K562 (cell line): ENCODE measurements around the gene FOXN1. TPM values are rescaled to one million over a fixed set of nuclear protein-coding genes. Genes with fewer than 3 reads are reported as not detected.

Experiments used
- C11orf30 ChIP-seq: fragments of 450-650 bp; IDR thresholded peaks from 2 replicates; pipeline ENCODE4 v1.6.1; 2016; ENCODE audit warnings: low read depth, mild to moderate bottlenecking
- CCNT2 ChIP-seq: IDR thresholded peaks from 2 replicates; pipeline ENCODE4 v1.6.1; 2011; ENCODE audit warnings: borderline replicate concordance, low read depth, mild to moderate bottlenecking, moderate library complexity, mixed read lengths, low read length; ENCODE audit not compliant: insufficient read length; ENCODE audit errors: extremely low read depth
- CTBP1 ChIP-seq: fragments of 450-650 bp; IDR thresholded peaks from 2 replicates; pipeline ENCODE4 v1.6.1; 2016; ENCODE audit warnings: borderline replicate concordance
- DMBX1 ChIP-seq: fragments of 250-450 bp; sonication (Bioruptor Pico); IDR thresholded peaks from 2 replicates; pipeline ENCODE4 v1.8.0; 2022; ENCODE audit warnings: inconsistent platforms, mild to moderate bottlenecking, moderate library complexity, borderline replicate concordance
- KDM2B ChIP-seq: fragments of 250-450 bp; sonication (Bioruptor Pico); IDR thresholded peaks from 2 replicates; pipeline ENCODE4 v1.8.0; 2021; ENCODE audit warnings: mild to moderate bottlenecking, moderate library complexity
- MAZ ChIP-seq, 2 experiments: fragments of 450-650 bp in 1 of 2; sonication (generic) in 1 of 2; formaldehyde crosslinking; IDR thresholded peaks in 1 of 2; conservative IDR thresholded peaks in 1 of 2; 2 replicates each; pipeline versions ENCODE4 v1.4.0 to v1.5.0; 2020; ENCODE audit warnings: mild to moderate bottlenecking in 1 of 2, missing genetic modification reagents in 1 of 2
- POLR2AphosphoS5 ChIP-seq: IDR thresholded peaks from 2 replicates; pipeline ENCODE4 v1.6.1; 2011; ENCODE audit warnings: mild to moderate bottlenecking, low read depth, low read length, moderate library complexity; ENCODE audit not compliant: control insufficient read depth, insufficient read depth
- POLR2G ChIP-seq: fragments of 200-400 bp; formaldehyde crosslinking; IDR thresholded peaks from 2 replicates; pipeline ENCODE4 v1.6.1; 2017; ENCODE audit warnings: low read depth, mild to moderate bottlenecking, antibody characterized with exemption, low read length, moderate library complexity
- SAFB ChIP-seq: fragments of 200-400 bp; formaldehyde crosslinking; IDR thresholded peaks from 2 replicates; pipeline ENCODE4 v1.6.1; 2017; ENCODE audit warnings: low read depth, low read length, borderline replicate concordance
- SAFB2 ChIP-seq: fragments of 200-400 bp; formaldehyde crosslinking; IDR thresholded peaks from 2 replicates; pipeline ENCODE4 v1.6.1; 2018; ENCODE audit warnings: borderline replicate concordance, low read length, low read depth, moderate library complexity; ENCODE audit not compliant: severe bottlenecking
- TSC22D4 ChIP-seq: fragments of 450-650 bp; IDR thresholded peaks from 2 replicates; pipeline ENCODE4 v1.6.1; 2016; ENCODE audit warnings: missing genetic modification characterization, missing biosample characterization, control low read depth
- ZFPM2 ChIP-seq: fragments of 250-450 bp; sonication (Bioruptor Pico); IDR thresholded peaks from 2 replicates; pipeline ENCODE4 v1.5.1; 2022; ENCODE audit warnings: mild to moderate bottlenecking
- ZNF12 ChIP-seq: sonication (generic); formaldehyde crosslinking; IDR thresholded peaks from 2 replicates; pipeline ENCODE4 v1.4.0; 2020; ENCODE audit warnings: mild to moderate bottlenecking, missing genetic modification reagents
- polyA plus RNA-seq, 8 experiments: library from polyadenylated mRNA; depleted of rRNA in 4 of 8; stranded (reverse) in 5 of 8; unstranded in 3 of 8; fragments of >200 nt; fragmentation: Nextera tagmentation in 2 of 8; fragmentation: Illumina TruSeq in 1 of 8; extraction: Ambion mirVana in 2 of 8; extraction: Trizol in 1 of 8; gene quantifications; 2 replicates each; pipeline versions ENCODE4 v1.2.1 to v1.2.3, GENCODE V29; 2011 to 2014; ENCODE audit warnings: inconsistent platforms in 1 of 8, missing spikeins in 1 of 8
- total RNA-seq, 7 experiments: library from RNA; depleted of rRNA in 6 of 7; stranded (reverse); fragments of >200 nt in 6 of 7; fragmentation: Illumina TruSeq in 2 of 7; extraction: Trizol in 2 of 7; gene quantifications; 2 replicates each; pipeline versions ENCODE4 v1.2.1 to v1.2.3, GENCODE V29; 2011 to 2021; ENCODE audit warnings: low replicate concordance in 1 of 7
- TF ChIP-seq, protein P1 (sequence below): sonication (generic); formaldehyde crosslinking; IDR thresholded peaks from 2 replicates; pipeline ENCODE4 v1.8.0; 2022; ENCODE audit warnings: mild to moderate bottlenecking, missing genetic modification reagents
- TF ChIP-seq, protein P2 (sequence below), 2 experiments: fragments of 450-650 bp in 1 of 2; sonication (generic) in 1 of 2; formaldehyde crosslinking in 1 of 2; IDR thresholded peaks; 2 replicates each; pipeline versions ENCODE4 v1.7.1 to v1.9.0; 2016 to 2022; ENCODE audit warnings: inconsistent platforms in 1 of 2, mild to moderate bottlenecking in 1 of 2, missing genetic modification reagents in 1 of 2

The FOXN1 gene
- total and polyA plus RNA-seq, 9 of the 15 experiments (the other 6 are each of a cell fraction or from before 2014, with no cell fraction given), result not detected

DNA sequence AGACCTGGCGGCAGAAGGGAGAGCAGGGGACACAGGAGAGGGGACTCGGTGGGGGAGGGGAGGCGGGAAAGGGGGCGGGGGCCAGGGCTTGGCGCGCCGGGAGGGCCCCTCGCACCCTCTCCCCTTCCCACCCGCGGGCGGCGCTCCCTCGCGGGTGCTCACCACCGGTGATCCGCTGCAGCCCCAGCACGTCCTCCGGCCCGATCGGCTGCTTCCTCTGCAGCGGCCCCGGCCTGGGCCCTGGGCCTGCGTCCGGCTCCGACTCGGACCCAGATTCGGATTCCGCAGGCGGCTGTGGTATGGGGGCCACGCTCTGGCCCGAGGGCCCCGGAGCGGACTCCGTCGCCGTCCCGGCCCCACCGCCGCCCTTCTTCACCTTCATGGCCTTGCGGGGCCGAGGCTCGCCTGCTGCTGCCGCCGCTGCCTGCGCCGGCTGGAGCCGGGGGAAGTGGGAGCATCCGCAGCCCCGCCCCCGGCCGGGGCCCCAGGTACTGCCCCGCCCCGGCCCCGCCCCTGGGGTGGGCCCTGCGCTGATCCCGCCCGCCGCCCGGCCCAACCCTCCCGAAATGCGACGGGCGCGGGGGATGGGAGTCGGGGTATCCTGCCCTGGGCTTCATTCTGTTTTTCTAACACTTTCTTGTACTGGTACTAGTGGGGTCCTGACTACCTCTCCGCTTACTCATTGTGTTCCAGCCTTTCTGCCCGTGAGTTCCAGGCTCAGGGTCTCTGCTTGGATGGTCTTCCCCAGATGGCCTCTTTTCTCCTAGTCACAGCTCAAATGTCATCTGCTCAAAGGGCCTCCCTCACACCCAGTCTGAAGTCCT, 46.2 kb downstream of the FOXN1 start, which contains the start of gene UNC119 (continued):
- TF ChIP-seq ZFPM2 (CRISPR knock-in tag) (no peak), MAZ (CRISPR knock-in tag; conservative IDR thresholded peaks at IDR 0.05 in 1 of 2, IDR thresholded peaks at IDR 0.05 in 1 of 2) (peak; percentile 37 to 71; a peak in 3 of 4 replicates), POLR2AphosphoS5 (peak; percentile 33), SAFB2 (no peak), POLR2G (peak; percentile 89), CTBP1 (peak; percentile 18; the same call in 1 of the 2 replicates), SAFB (no peak), C11orf30 (no peak), TSC22D4 (tag) (no peak), CCNT2 (peak; percentile 61), KDM2B (CRISPR knock-in tag) (0 out of 2 replicates have a peak, but pooled peaks have one; percentile 19), DMBX1 (CRISPR knock-in tag) (no peak), ZNF12 (CRISPR knock-in tag) (no peak)
- TF ChIP-seq, protein P1, sequence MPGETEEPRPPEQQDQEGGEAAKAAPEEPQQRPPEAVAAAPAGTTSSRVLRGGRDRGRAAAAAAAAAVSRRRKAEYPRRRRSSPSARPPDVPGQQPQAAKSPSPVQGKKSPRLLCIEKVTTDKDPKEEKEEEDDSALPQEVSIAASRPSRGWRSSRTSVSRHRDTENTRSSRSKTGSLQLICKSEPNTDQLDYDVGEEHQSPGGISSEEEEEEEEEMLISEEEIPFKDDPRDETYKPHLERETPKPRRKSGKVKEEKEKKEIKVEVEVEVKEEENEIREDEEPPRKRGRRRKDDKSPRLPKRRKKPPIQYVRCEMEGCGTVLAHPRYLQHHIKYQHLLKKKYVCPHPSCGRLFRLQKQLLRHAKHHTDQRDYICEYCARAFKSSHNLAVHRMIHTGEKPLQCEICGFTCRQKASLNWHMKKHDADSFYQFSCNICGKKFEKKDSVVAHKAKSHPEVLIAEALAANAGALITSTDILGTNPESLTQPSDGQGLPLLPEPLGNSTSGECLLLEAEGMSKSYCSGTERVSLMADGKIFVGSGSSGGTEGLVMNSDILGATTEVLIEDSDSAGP (CRISPR knock-in tag), result no peak
- TF ChIP-seq, protein P2, sequence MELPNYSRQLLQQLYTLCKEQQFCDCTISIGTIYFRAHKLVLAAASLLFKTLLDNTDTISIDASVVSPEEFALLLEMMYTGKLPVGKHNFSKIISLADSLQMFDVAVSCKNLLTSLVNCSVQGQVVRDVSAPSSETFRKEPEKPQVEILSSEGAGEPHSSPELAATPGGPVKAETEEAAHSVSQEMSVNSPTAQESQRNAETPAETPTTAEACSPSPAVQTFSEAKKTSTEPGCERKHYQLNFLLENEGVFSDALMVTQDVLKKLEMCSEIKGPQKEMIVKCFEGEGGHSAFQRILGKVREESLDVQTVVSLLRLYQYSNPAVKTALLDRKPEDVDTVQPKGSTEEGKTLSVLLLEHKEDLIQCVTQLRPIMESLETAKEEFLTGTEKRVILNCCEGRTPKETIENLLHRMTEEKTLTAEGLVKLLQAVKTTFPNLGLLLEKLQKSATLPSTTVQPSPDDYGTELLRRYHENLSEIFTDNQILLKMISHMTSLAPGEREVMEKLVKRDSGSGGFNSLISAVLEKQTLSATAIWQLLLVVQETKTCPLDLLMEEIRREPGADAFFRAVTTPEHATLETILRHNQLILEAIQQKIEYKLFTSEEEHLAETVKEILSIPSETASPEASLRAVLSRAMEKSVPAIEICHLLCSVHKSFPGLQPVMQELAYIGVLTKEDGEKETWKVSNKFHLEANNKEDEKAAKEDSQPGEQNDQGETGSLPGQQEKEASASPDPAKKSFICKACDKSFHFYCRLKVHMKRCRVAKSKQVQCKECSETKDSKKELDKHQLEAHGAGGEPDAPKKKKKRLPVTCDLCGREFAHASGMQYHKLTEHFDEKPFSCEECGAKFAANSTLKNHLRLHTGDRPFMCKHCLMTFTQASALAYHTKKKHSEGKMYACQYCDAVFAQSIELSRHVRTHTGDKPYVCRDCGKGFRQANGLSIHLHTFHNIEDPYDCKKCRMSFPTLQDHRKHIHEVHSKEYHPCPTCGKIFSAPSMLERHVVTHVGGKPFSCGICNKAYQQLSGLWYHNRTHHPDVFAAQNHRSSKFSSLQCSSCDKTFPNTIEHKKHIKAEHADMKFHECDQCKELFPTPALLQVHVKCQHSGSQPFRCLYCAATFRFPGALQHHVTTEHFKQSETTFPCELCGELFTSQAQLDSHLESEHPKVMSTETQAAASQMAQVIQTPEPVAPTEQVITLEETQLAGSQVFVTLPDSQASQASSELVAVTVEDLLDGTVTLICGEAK (IDR thresholded peaks at IDR 0.05), result peak; percentile 27; the same call in 1 of the 2 replicates
- TF ChIP-seq, protein P2 (CRISPR knock-in tag; IDR thresholded peaks at IDR 0.05), result no peak
